GM18502 (cell line): ENCODE measurements around the gene YY2.
"Not testable (repeated sequence)": the region's sequence is repeated elsewhere in the genome, so short reads cannot be mapped to it uniquely, and the experiment has no call there.

Experiments used
- ATAC-seq: cut with Tn5 transposase; IDR thresholded peaks from one replicate; pipeline ENCODE4 v1.9.1; 2021; ENCODE audit warnings: mild to moderate bottlenecking; ENCODE audit not compliant: unreplicated experiment, poor library complexity

YY2 gene

GRCh38 chrX:21873063-21873775, 17.4 kb downstream of the YY2 start:
- ATAC-seq, result no peak

- ATAC-seq, result not testable (repeated sequence)
These were observed 18.4 kb downstream of the YY2 start for GRCh38 chrX:21874182-21874581.

- no peak for ATAC-seq
These were observed 19.2 kb downstream of the YY2 start for GRCh38 chrX:21875013-21875412.

GRCh38 chrX:21881881-21882574, 26.2 kb downstream of the YY2 start:
- ATAC-seq, result no peak

GRCh38 chrX:21883258-21883657, 27.5 kb downstream of the YY2 start:
- no peak for ATAC-seq

GRCh38 chrX:21885568-21885967, 29.8 kb downstream of the YY2 start:
- ATAC-seq, result no peak

GRCh38 chrX:21905313-21905712, 49.5 kb downstream of the YY2 start:
- ATAC-seq, result no peak

GRCh38 chrX:21905953-21906352, 50.2 kb downstream of the YY2 start:
- no peak for ATAC-seq

GRCh38 chrX:21907260-21907659, 51.5 kb downstream of the YY2 start:
- ATAC-seq, result no peak
